Ishikawa (cell line): Measurements from ENCODE around the gene IL17RE.

Source experiments
- EGR1 ChIP-seq: IDR thresholded peaks from 2 replicates; pipeline ENCODE4 v1.6.1; 2012
- EP300 ChIP-seq: IDR thresholded peaks from 2 replicates; pipeline ENCODE4 v1.6.1; 2012; ENCODE audit warnings: borderline replicate concordance
- RAD21 ChIP-seq: IDR thresholded peaks from 2 replicates; pipeline ENCODE4 v1.6.1; 2012; ENCODE audit warnings: low read depth
- REST ChIP-seq: IDR thresholded peaks from 2 replicates; pipeline ENCODE4 v1.6.1; 2012; ENCODE audit warnings: low read depth, mild to moderate bottlenecking
- TCF12 ChIP-seq: IDR thresholded peaks from 2 replicates; pipeline ENCODE4 v1.6.1; 2012; ENCODE audit warnings: low read depth
- TF ChIP-seq, protein P1 (sequence below): IDR thresholded peaks from 2 replicates; pipeline ENCODE4 v1.6.1; 2012

- TF ChIP-seq TCF12 (no peak), EP300 (no peak), RAD21 (no peak), EGR1 (no peak), REST (no peak)
- TF ChIP-seq, protein P1, sequence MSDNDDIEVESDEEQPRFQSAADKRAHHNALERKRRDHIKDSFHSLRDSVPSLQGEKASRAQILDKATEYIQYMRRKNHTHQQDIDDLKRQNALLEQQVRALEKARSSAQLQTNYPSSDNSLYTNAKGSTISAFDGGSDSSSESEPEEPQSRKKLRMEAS, result no peak
These were observed 13.2 kb upstream of the IL17RE start for GRCh38 chr3:9889405-9889804.
